Stromal cell of bone marrow (primary cell): ENCODE data around the gene UGT1A10.

Source experiments
- DNase-seq: peaks from one replicate; pipeline ENCODE4 v3.0.0-alpha.2; 2012; ENCODE audit warnings: low read depth

UGT1A10 gene

GRCh38 chr2:233803994-233804393, 167.7 kb downstream of the UGT1A10 start:
- no peak for DNase-seq

GRCh38 chr2:233807215-233807865, 171.1 kb downstream of the UGT1A10 start:
- DNase-seq, result no peak

GRCh38 chr2:233807966-233808935, 172.0 kb downstream of the UGT1A10 start:
- no peak for DNase-seq

- DNase-seq, result no peak
Observed at GRCh38 chr2:233810385-233810784, 174.1 kb downstream of the UGT1A10 start.

GRCh38 chr2:233811087-233811486, 174.8 kb downstream of the UGT1A10 start:
- no peak for DNase-seq

GRCh38 chr2:233811732-233812131, 175.5 kb downstream of the UGT1A10 start:
- DNase-seq, result no peak

- no peak for DNase-seq
Observed at GRCh38 chr2:233813236-233814055, 177.2 kb downstream of the UGT1A10 start.

GRCh38 chr2:233814056-233814835, 178.0 kb downstream of the UGT1A10 start:
- DNase-seq, result no peak

GRCh38 chr2:233815861-233816260, 179.6 kb downstream of the UGT1A10 start:
- DNase-seq, result no peak

GRCh38 chr2:233816334-233816733, 180.1 kb downstream of the UGT1A10 start:
- DNase-seq, result no peak

- DNase-seq, result no peak
Observed at GRCh38 chr2:233816771-233817170, 180.5 kb downstream of the UGT1A10 start.

- DNase-seq, result peak; percentile 29
Observed at GRCh38 chr2:233817361-233817911, 181.2 kb downstream of the UGT1A10 start.

GRCh38 chr2:233817995-233818638, 181.9 kb downstream of the UGT1A10 start:
- DNase-seq, result no peak

- no peak for DNase-seq
Observed at GRCh38 chr2:233818639-233819621, 182.7 kb downstream of the UGT1A10 start.

GRCh38 chr2:233819884-233820773, 183.9 kb downstream of the UGT1A10 start:
- DNase-seq, result no peak

GRCh38 chr2:233820774-233821105, 184.5 kb downstream of the UGT1A10 start:
- DNase-seq, result no peak

- no peak for DNase-seq
Observed at GRCh38 chr2:233821196-233821595, 184.9 kb downstream of the UGT1A10 start.

GRCh38 chr2:233821709-233822100, 185.5 kb downstream of the UGT1A10 start:
- no peak for DNase-seq
